Heart left ventricle (tissue), 16 donors: ENCODE results near the gene LGALS4. TPM values are rescaled to one million over a fixed set of nuclear protein-coding genes. Genes with fewer than 3 reads are reported as not detected.

Experiments used
- ATAC-seq, 4 donors: fragments of 200-7000 bp; cut with Tn5 transposase; one replicate each; pipeline ENCODE4 v1.9.1; 2020 to 2022; ENCODE audit warnings: moderate library complexity in 4 of 4, mild to moderate bottlenecking in 3 of 4, moderate number of reproducible peaks in 1 of 4
- DNase-seq, 5 donors: peaks; one replicate each; pipeline ENCODE4 v3.0.0-alpha.2; 2020
- H3K27ac ChIP-seq, 12 donors: fragments of 200-600 bp; sonication (generic) in 4 of 12; one replicate each; pipeline versions ENCODE4 v1.5.0 to v1.8.0; 2016 to 2022; ENCODE audit warnings: mild to moderate bottlenecking in 2 of 12
- H3K27me3 ChIP-seq, 9 donors: fragments of 200-600 bp; sonication (generic) in 2 of 9; one replicate each; pipeline versions ENCODE4 v1.5.1 to v1.8.0; 2016 to 2022; ENCODE audit warnings: mild to moderate bottlenecking in 3 of 9
- H3K36me3 ChIP-seq, 9 donors: fragments of 200-600 bp; sonication (generic) in 2 of 9; one replicate each; pipeline versions ENCODE4 v1.5.0 to v1.8.0; 2018 to 2022; ENCODE audit warnings: mild to moderate bottlenecking in 2 of 9
- H3K4me1 ChIP-seq, 12 donors: fragments of 200-600 bp; sonication (generic) in 4 of 12; one replicate each; pipeline versions ENCODE4 v1.5.0 to v1.8.0; 2016 to 2022; ENCODE audit warnings: mild to moderate bottlenecking in 3 of 12
- H3K4me3 ChIP-seq, 12 donors: fragments of 200-600 bp; sonication (generic) in 4 of 12; one replicate each; pipeline versions ENCODE4 v1.5.0 to v1.8.0; 2017 to 2022; ENCODE audit warnings: mild to moderate bottlenecking in 9 of 12, moderate library complexity in 4 of 12
- H3K9me3 ChIP-seq, 12 donors: fragments of 200-600 bp; sonication (generic) in 4 of 12; one replicate each; pipeline versions ENCODE4 v1.5.0 to v1.8.0; 2016 to 2022; ENCODE audit warnings: mild to moderate bottlenecking in 1 of 12
- POLR2A ChIP-seq, 2 donors: fragments of 450-650 bp; IDR thresholded peaks; one replicate each; pipeline ENCODE4 v1.6.1; 2017; ENCODE audit warnings: antibody characterized with exemption in 2 of 2, mild to moderate bottlenecking in 2 of 2, moderate library complexity in 2 of 2
- WGBS, 4 donors: extraction: QIAGEN DNeasy Blood & Tissue Kit in 2 of 4; methylation state at CpG; one replicate each; pipeline versions ENCODE4 v1.1.5 to v1.1.7; 2013 to 2018; 5-methylcytosine and 5-hydroxymethylcytosine counted together
- intact Hi-C, 10 donors: fragments of 100-400 bp; cut with DNase I; formaldehyde crosslinking; loops; one replicate each; pipeline versions ENCODE4 v1.11.1 to v1.14.2; 2022
- polyA plus RNA-seq, 2 donors: library from polyadenylated mRNA; stranded (reverse); fragments of 200-250 nt; gene quantifications; one replicate each; pipeline ENCODE4 v1.2.3, GENCODE V29; 2013
- total RNA-seq, 9 donors: library from RNA; depleted of rRNA in 2 of 9; stranded (reverse); fragments of >200 nt in 2 of 9; fragmentation: NEBNext Ultra II Directional in 3 of 9; extraction: Animal tissue kit (Norgen Biotek cat#: 25700) in 3 of 9; gene quantifications; one replicate each; pipeline versions ENCODE4 v1.1.0 to v1.2.4, GENCODE V29; 2016 to 2023
- TF ChIP-seq, protein P1 (sequence below), 12 donors: fragments of 200-600 bp; sonication (generic) in 4 of 12; IDR thresholded peaks; one replicate each; pipeline versions ENCODE4 v1.5.0 to v1.8.0; 2018 to 2022; ENCODE audit warnings: antibody characterized with exemption in 12 of 12, mild to moderate bottlenecking in 5 of 12
- donor health status: ischemic (EF 13 %, LVEDD 7.1; RV severe dilation, severe dysfunction).
- donor health status: healthy with polysubstance abuse.
- donor health status: DM: no; HTN: yes; CAD: no.
- donor health status: DM: no; HTN: no; CAD: no.
- donor health status: ischemic (EF 25% LVEDD 6.9; RV normal size, moderate dysfunction).
- donor health status: ischemic (EF 25% LVEDD 5.7; RV mildly dilated, moderate dysfunction).
- donor health status: healthy.
- donor health status: DM: yes; HTN: yes; CAD: no.
- donor health status: ischemic (EF 35%, LVEDD 5.7; RV mildly dilated, moderate dysfunction).
- donor health status: nonischemic (EF 11% LVEDD 7.7; RV severe dilation, severe dysfunction).
- donor health status: DM: yes; HTN: yes; CAD: no.
- donor health status: PGD.
- donor health status: ischemic (EF 29% LVEDD 5.4; RV normal size, mild dysfunction).
- donor health status: nonischemic (EF 23%, LVEDD 6.1; RV moderate dilation, normal function).

Gene LGALS4
- total and polyA plus RNA-seq, 11 donors = 0.35 to 1.3 (median 0.67) TPM; not detected in 2

DNA sequence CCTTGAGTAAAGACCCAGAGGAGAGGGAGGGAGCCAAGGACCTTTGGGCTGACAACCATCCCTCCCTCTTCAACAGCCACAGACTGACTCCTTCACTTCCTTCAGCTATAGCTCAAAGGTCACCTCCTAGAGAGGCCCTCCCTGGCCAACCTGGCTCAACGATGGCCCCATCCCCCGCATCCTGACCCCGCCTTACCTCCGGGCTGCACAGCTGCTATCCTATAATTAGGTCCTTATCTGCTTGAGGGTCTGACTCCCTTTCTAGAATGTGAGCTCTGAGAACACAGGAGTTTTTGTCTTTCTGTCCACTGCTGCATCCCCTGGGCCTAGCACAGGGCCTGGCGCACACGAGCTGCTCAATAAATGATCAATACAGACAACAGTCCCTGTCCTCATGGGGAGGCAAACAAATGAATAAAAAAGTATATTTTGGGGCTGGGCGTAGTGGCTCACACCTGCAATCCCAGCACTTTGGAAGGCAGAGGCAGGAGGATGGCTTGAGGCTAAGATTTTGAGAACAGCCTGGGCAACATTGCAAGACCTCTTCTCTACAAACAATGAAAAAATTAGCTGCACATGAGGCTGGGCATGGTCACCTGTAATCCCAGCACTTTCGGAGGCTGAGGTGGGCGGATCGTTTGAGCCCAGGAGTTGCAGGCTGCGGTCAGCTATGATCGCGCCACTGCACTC lies 6.6 kb upstream of the LGALS4 start:
- peak; percentile 72 to 81 (median 79) for ATAC-seq
- 63 to 71% (median 67%) methylated on average over 13 of the region's 13 CpGs for WGBS, 4 donors
- H3K27me3 ChIP-seq = no peaks in the 10 kb centered on the region
- peaks cover 0 to 3% (median 0%) of the 10 kb centered on the region in 12 donors for H3K9me3 ChIP-seq
- DNase-seq = peak in 2 of 5 donors; percentile 50 to 57
- H3K4me3 ChIP-seq = no peak overlapping the region
- peaks cover 0 to 27% (median 9%) of the 10 kb centered on the region in 12 donors for H3K4me1 ChIP-seq
- intact Hi-C loops = no loop called here
- TF ChIP-seq, protein P1, sequence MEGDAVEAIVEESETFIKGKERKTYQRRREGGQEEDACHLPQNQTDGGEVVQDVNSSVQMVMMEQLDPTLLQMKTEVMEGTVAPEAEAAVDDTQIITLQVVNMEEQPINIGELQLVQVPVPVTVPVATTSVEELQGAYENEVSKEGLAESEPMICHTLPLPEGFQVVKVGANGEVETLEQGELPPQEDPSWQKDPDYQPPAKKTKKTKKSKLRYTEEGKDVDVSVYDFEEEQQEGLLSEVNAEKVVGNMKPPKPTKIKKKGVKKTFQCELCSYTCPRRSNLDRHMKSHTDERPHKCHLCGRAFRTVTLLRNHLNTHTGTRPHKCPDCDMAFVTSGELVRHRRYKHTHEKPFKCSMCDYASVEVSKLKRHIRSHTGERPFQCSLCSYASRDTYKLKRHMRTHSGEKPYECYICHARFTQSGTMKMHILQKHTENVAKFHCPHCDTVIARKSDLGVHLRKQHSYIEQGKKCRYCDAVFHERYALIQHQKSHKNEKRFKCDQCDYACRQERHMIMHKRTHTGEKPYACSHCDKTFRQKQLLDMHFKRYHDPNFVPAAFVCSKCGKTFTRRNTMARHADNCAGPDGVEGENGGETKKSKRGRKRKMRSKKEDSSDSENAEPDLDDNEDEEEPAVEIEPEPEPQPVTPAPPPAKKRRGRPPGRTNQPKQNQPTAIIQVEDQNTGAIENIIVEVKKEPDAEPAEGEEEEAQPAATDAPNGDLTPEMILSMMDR (IDR thresholded peaks at IDR 0.05) = no peak
- TF ChIP-seq POLR2A (IDR thresholded peaks at IDR 0.05) = no peak
- peaks cover 0 to 67% (median 45%) of the 10 kb centered on the region in 9 donors for H3K36me3 ChIP-seq
- H3K27ac ChIP-seq = peak overlapping the region in 10 of 12 donors; percentile 26 to 72 (median 58)

DNA sequence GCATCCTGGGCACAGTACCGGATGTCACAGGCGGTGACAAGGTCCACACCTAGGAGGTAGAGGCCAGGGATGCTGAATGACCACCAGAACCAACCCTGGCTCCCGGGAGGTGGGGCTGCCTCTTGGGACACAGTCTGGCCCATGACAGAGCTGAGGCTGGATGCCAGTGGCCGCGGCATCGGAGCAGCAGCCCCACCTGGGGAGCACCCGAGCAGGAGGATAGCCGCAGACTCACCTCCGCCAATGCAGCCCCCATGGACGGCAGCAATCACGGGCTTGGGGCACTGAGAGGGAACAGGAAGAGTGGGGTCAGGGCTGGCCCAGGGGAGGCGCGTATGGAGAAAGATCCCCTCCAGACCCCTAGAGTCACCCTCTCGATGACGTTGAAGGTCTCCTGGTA lies 4.3 kb upstream of the LGALS4 start:
- intact Hi-C loops = no loop called here
- Histone ChIP-seq H3K4me1 (peaks cover 0 to 27% (median 9%) of the 10 kb centered on the region in 12 donors), H3K9me3 (no peaks in the 10 kb centered on the region), H3K4me3 (no peak overlapping the region), H3K27ac (no peak overlapping the region), H3K27me3 (no peaks in the 10 kb centered on the region), H3K36me3 (peaks cover 0 to 47% (median 37%) of the 10 kb centered on the region in 9 donors)
- TF ChIP-seq, protein P1 (IDR thresholded peaks at IDR 0.05) = no peak
- TF ChIP-seq POLR2A (IDR thresholded peaks at IDR 0.05) = no peak
- DNase-seq (no peak), ATAC-seq (no peak)
- WGBS, 4 donors = 93 to 95% (median 94%) methylated on average over 11 to 15 of the region's 15 CpGs

DNA sequence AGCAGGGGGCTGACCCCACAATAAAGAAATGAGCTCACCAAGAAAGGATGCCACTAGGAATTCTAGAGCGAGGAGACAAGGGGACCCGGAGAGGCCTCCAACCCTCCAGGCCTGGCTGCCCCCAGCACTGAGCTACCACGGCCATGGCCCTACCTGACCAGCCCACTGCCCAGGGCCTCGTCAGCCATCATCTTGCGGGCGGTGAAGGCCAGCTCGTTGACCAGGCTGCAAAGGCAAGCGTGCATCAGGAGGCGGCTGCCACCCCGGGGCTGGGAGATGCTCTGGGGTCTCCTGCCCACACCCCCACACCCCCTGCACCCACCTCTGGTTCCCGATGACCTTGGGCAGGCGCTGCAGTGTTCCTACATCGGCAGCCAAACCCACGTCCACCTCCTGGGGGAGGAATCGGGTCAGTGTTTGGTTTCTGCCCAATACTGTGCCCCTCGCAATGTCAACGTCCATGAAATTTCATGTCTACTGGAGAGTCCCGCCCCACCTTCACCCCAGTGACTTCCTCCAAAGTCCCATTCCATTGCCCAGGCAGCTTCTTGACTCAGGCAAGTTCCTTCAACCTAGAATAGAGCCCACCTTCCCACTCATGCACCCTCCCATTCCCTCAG lies 3.5 kb upstream of the LGALS4 start:
- H3K36me3 ChIP-seq = peaks cover 0 to 41% (median 37%) of the 10 kb centered on the region in 9 donors
- peaks cover 0 to 25% (median 9%) of the 10 kb centered on the region in 12 donors for H3K4me1 ChIP-seq
- no peak overlapping the region for H3K4me3 ChIP-seq
- no peak for DNase-seq
- no peak for TF ChIP-seq POLR2A (IDR thresholded peaks at IDR 0.05)
- TF ChIP-seq, protein P1 (IDR thresholded peaks at IDR 0.05) = no peak
- intact Hi-C loops = no loop called here
- no peak for ATAC-seq
- H3K9me3 ChIP-seq = no peaks in the 10 kb centered on the region
- H3K27ac ChIP-seq = no peak overlapping the region
- 93 to 96% (median 93%) methylated on average over 17 to 18 of the region's 18 CpGs for WGBS, 4 donors
- H3K27me3 ChIP-seq = no peaks in the 10 kb centered on the region
